Measurements from ENCODE around the gene CNRIP1.
A peak's percentile ranks its signal among the peaks of the same experiment; 100 is the strongest.

The CNRIP1 gene

DNA sequence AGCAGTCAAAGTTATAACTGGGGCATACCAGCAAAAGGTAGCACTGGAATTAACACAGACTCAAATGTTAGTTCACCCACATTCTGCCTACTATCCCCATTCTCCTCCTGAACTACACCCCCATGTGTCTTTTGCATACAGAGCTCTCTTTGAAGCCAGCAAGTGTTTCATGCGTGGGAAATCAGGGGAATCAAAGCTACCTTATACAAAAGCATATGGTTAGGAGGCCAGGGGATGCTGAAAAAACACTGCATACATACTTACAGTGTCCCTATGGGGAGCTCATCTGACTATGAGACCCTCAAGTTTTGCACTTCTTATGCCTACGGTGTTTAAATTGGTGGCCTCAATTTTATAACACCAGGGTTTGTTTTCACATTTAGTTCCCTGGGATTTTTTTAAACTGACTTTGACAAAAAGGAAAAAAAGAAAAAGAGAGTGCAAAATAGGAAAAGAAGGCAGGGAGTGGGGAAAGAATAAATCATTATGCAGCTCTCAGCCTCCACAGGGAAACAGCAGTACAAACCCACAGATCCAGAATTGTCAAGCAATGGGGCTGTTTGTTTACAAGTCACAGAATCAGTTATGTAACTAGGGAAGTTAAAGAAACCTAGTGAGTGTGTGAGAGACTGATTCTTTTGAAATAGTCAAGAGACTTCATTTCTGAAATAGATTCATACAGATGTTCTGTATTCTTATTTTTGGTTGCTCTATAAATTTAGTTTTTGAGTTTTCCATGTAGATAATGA lies 47.3 kb downstream of the CNRIP1 start:
- H3K36me3 ChIP-seq (ENCODE audit: control insufficient read depth, insufficient read depth, low read length, severe bottlenecking), result no peaks in the 10 kb centered on the region
- no peak for DNase-seq (ENCODE audit: low read depth)
- no peaks in the 10 kb centered on the region for H3K4me1 ChIP-seq (ENCODE audit: control insufficient read depth, insufficient read depth, low read length)
- no peak overlapping the region for H3K4me3 ChIP-seq (ENCODE audit: low read length)
- H3K9ac ChIP-seq (ENCODE audit: low read length), result no peak overlapping the region
- H3K9me3 ChIP-seq (ENCODE audit: control insufficient read depth, low read length), result no peaks in the 10 kb centered on the region
- no peaks in the 10 kb centered on the region for H3K27me3 ChIP-seq (replicated peaks; ENCODE audit: control insufficient read depth, insufficient read depth, low read length)

DNA sequence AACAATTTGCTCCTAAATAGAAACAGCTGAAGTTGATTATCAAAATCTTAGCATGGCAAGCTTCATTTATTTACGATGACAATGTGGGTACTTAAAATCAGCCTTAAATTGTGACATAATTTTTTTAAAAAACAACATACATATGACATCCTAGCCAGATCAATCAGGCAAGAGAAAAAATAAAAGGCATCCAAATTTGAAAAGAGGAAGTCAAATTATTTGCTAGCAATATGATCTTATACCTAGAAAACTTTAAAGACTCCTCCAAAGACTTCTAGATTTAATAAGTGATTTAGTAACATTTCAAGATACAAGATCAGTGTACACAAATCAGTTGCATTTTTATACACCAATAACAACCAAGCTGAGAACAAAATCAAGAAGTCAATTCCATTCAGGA lies 53.1 kb downstream of the CNRIP1 start:
- DNase-seq (ENCODE audit: low read depth), result no peak
- no peaks in the 10 kb centered on the region for H3K36me3 ChIP-seq (ENCODE audit: control insufficient read depth, insufficient read depth, low read length, severe bottlenecking)
- no peak overlapping the region for H3K4me3 ChIP-seq (ENCODE audit: low read length)
- no peaks in the 10 kb centered on the region for H3K9me3 ChIP-seq (ENCODE audit: control insufficient read depth, low read length)
- H3K4me1 ChIP-seq (ENCODE audit: control insufficient read depth, insufficient read depth, low read length), result no peaks in the 10 kb centered on the region
- H3K27me3 ChIP-seq (replicated peaks; ENCODE audit: control insufficient read depth, insufficient read depth, low read length), result no peaks in the 10 kb centered on the region
- H3K9ac ChIP-seq (ENCODE audit: low read length), result no peak overlapping the region

DNA sequence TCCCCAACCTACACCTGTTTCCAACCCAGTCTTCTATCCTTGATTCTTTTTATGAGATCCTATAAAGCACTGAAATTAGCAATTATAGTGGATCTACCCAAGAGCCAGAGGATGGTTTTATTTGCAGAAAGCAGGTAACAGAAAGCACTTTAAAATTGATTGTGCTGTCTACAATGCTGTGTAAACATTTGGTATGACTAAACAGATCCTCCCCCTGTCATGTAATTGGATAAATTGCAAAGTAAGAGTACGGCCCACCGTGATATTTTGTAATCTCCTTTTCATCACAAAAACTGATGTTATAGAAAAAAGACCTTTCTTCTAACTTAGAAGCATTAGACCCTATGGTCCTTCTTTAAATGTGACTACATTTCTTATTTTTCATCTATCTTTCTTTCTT lies 56.1 kb downstream of the CNRIP1 start:
- no peak overlapping the region for H3K9ac ChIP-seq (ENCODE audit: low read length)
- DNase-seq (ENCODE audit: low read depth), result no peak
- H3K4me3 ChIP-seq (ENCODE audit: low read length), result no peak overlapping the region
- no peaks in the 10 kb centered on the region for H3K36me3 ChIP-seq (ENCODE audit: control insufficient read depth, insufficient read depth, low read length, severe bottlenecking)
- H3K27me3 ChIP-seq (replicated peaks; ENCODE audit: control insufficient read depth, insufficient read depth, low read length), result no peaks in the 10 kb centered on the region
- H3K9me3 ChIP-seq (ENCODE audit: control insufficient read depth, low read length), result no peaks in the 10 kb centered on the region
- peaks cover 6% of the 10 kb centered on the region for H3K4me1 ChIP-seq (ENCODE audit: control insufficient read depth, insufficient read depth, low read length)

DNA sequence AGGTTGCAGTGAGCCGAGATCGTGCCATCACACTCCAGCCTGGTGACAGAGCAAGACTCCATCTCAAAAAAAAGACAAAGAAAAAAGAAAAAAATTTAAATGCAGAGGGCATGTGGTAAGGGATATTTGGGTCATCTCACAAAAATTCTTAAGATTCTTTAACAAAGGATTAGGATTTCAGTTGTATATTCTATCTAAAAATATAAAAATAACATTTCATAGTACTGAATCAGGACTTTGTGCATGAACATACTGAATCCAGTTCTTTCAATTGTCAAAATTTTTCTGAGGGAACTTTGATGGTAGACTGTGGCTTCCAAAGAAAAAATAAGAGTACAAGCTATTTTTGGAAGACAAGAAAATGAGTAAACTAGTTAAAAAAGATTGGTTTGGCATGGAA lies 60.9 kb downstream of the CNRIP1 start:
- peak; percentile 49 for DNase-seq (ENCODE audit: low read depth)
- no peaks in the 10 kb centered on the region for H3K27me3 ChIP-seq (replicated peaks; ENCODE audit: control insufficient read depth, insufficient read depth, low read length)
- H3K9me3 ChIP-seq (ENCODE audit: control insufficient read depth, low read length), result no peaks in the 10 kb centered on the region
- peaks cover 23% of the 10 kb centered on the region for H3K4me1 ChIP-seq (ENCODE audit: control insufficient read depth, insufficient read depth, low read length)
- H3K4me3 ChIP-seq (ENCODE audit: low read length), result no peak overlapping the region
- no peaks in the 10 kb centered on the region for H3K36me3 ChIP-seq (ENCODE audit: control insufficient read depth, insufficient read depth, low read length, severe bottlenecking)
- H3K9ac ChIP-seq (ENCODE audit: low read length), result no peak overlapping the region

DNA sequence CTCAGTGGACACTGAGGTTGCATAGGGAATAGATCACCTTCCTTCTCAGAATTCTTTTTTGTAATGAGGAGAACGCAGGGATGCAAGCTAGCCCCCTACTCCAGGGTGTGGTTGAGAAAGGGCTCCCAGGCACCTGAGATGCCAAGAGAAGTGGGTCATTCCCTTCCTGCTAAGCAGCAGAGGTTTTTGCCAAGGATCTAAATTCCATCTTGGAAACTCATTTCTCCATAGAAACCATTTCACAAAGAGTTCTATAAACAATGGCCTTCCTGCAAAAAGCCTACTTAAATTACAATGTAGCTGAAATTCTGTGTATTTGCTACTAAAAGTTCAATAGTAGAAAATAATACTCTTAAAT lies 63.7 kb downstream of the CNRIP1 start:
- no peaks in the 10 kb centered on the region for H3K9me3 ChIP-seq (ENCODE audit: control insufficient read depth, low read length)
- no peak overlapping the region for H3K4me3 ChIP-seq (ENCODE audit: low read length)
- no peaks in the 10 kb centered on the region for H3K36me3 ChIP-seq (ENCODE audit: control insufficient read depth, insufficient read depth, low read length, severe bottlenecking)
- no peaks in the 10 kb centered on the region for H3K27me3 ChIP-seq (replicated peaks; ENCODE audit: control insufficient read depth, insufficient read depth, low read length)
- DNase-seq (ENCODE audit: low read depth), result peak; percentile 72
- peaks cover 23% of the 10 kb centered on the region for H3K4me1 ChIP-seq (ENCODE audit: control insufficient read depth, insufficient read depth, low read length)
- no peak overlapping the region for H3K9ac ChIP-seq (ENCODE audit: low read length)

DNA sequence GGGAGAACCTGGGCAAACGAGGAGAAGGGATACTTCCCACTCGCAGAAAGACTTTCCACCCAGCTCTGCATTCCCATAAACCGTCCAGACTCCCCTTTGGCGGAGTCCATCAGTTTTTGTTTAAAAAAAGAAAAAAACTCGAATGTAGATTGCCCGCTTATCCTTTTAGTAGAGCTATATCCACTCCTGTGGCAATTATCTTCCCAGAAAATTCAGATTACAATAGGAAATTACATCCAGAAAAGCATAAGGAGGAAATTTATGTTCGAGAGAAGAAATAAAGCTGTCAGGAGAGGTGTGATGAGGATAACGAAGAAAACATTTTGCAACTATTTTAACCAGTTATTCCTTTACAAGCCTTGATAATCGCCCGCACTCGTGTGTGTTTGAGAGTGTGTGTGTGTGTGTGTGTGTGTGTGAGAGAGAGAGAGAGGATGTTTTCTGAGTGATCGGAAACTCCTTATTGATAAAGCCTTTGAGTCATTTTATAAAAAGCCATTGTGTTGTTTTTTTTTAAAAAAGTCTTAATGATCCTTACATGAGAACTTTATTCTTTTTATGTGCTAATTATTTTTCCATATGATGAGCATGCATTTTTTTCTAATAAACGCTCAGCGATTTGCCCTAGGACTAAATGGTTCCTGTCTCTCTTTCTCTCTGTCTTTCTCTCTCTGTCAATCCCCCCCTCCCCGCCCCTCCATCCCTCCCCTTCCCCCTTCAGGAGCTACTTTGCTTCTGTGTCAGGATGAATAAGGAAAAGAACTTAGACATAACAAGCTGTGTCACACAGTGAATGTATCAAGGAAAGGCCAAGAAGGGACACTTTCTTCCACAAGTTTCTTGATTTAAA lies 66.3 kb downstream of the CNRIP1 start:
- H3K36me3 ChIP-seq (ENCODE audit: control insufficient read depth, insufficient read depth, low read length, severe bottlenecking), result no peaks in the 10 kb centered on the region
- peak overlapping the region; percentile 100 for H3K4me3 ChIP-seq (ENCODE audit: low read length)
- no peaks in the 10 kb centered on the region for H3K27me3 ChIP-seq (replicated peaks; ENCODE audit: control insufficient read depth, insufficient read depth, low read length)
- no peaks in the 10 kb centered on the region for H3K9me3 ChIP-seq (ENCODE audit: control insufficient read depth, low read length)
- DNase-seq (ENCODE audit: low read depth), result peak; percentile 52
- H3K9ac ChIP-seq (ENCODE audit: low read length), result peak overlapping the region; percentile 99
- H3K4me1 ChIP-seq (ENCODE audit: control insufficient read depth, insufficient read depth, low read length), result peaks cover 40% of the 10 kb centered on the region

DNA sequence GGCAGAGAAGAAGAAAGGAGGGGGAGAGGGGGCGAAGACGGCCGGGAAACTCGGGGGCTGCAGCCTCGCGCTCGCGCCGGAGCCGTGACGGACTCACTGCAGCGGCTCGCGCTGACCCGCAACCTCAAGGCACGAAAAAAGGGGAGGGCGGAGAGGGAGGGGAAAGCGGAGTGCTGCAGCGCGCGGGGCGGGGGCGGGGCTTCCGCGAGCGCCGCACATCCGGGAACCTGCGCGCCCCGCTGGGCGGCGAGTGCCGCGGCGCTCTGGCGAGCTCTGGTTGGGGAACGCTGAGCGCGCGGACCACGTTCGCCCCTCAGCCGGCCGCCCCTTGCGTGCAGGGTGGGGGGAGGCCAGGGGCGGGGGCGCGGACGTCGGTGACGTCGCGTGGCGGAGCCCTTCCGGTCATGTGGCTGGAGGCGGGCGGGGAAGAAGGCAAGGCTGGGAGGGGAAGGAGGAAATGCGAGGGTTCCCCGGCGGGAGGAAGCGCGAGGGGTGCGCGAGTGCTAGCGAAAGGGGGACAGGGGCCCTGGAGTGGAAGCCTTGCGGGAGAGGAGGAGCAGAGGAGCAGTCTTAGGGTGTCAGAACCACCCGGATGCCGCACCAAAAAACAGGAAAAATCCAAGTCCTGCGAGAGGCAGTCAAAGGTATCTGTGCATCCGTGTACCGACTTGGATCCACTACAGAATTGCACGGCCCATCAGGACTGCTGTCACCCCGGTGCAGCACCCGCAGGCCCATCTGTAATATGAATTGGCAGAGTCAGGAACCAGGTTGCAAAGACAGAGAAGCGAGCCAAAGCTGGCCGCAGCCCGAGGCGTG lies 67.1 kb downstream of the CNRIP1 start, which contains the start of gene PPP3R1:
PPP3R1 (minus strand) TSS at position 133 of the 819 bp plus-strand sequence. CDS start 405 bp downstream, outside the sequence.
- DNase-seq (ENCODE audit: low read depth), result peak; percentile 98
- peak within 1 kb of the TSS; percentile 100 for H3K4me3 ChIP-seq (ENCODE audit: low read length)

DNA sequence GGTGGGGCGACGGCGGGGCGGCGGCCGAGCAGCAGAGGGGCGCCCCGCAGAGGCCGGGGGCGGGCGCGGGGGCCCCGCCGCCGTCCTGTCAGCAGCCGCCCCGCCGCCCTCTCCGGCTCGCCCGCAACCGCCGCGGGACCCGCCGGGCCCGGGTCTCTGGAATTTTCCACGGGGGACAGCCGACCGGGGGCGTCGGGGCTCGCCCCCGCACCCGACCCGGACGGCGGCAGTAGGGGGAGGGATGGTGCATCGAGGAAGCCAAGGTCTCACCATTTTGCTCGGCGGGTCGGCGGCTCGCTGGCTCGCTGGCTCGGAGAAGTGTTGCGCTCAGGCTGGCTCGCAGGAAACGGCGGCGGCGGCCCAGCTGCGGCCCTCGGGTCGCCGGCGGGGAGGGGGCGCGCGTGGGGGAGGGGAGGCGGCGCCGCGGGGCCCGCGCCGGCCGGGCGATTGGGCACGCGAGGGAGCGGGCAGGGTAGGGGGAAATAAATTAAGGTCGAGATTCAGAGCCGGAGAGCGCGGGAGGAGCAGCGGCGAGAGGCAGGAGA lies 67.8 kb downstream of the CNRIP1 start:
- H3K4me1 ChIP-seq (ENCODE audit: control insufficient read depth, insufficient read depth, low read length), result peaks cover 49% of the 10 kb centered on the region
- H3K4me3 ChIP-seq (ENCODE audit: low read length), result peak overlapping the region; percentile 97
- peak overlapping the region; percentile 94 for H3K9ac ChIP-seq (ENCODE audit: low read length)
- peak; percentile 69 for DNase-seq (ENCODE audit: low read depth)
- H3K9me3 ChIP-seq (ENCODE audit: control insufficient read depth, low read length), result no peaks in the 10 kb centered on the region
- H3K36me3 ChIP-seq (ENCODE audit: control insufficient read depth, insufficient read depth, low read length, severe bottlenecking), result no peaks in the 10 kb centered on the region
- no peaks in the 10 kb centered on the region for H3K27me3 ChIP-seq (replicated peaks; ENCODE audit: control insufficient read depth, insufficient read depth, low read length)

More for the DNA sequence above, 67.1 kb downstream of the CNRIP1 start, which contains the start of gene PPP3R1:
- peaks cover 42% of the 10 kb centered on the region for H3K4me1 ChIP-seq (ENCODE audit: control insufficient read depth, insufficient read depth, low read length)
- no peaks in the 10 kb centered on the region for H3K27me3 ChIP-seq (replicated peaks; ENCODE audit: control insufficient read depth, insufficient read depth, low read length)
- no peaks in the 10 kb centered on the region for H3K9me3 ChIP-seq (ENCODE audit: control insufficient read depth, low read length)
- H3K9ac ChIP-seq (ENCODE audit: low read length), result peak within 1 kb of the TSS; percentile 99
- no peaks in the 10 kb centered on the region for H3K36me3 ChIP-seq (ENCODE audit: control insufficient read depth, insufficient read depth, low read length, severe bottlenecking)

DNA sequence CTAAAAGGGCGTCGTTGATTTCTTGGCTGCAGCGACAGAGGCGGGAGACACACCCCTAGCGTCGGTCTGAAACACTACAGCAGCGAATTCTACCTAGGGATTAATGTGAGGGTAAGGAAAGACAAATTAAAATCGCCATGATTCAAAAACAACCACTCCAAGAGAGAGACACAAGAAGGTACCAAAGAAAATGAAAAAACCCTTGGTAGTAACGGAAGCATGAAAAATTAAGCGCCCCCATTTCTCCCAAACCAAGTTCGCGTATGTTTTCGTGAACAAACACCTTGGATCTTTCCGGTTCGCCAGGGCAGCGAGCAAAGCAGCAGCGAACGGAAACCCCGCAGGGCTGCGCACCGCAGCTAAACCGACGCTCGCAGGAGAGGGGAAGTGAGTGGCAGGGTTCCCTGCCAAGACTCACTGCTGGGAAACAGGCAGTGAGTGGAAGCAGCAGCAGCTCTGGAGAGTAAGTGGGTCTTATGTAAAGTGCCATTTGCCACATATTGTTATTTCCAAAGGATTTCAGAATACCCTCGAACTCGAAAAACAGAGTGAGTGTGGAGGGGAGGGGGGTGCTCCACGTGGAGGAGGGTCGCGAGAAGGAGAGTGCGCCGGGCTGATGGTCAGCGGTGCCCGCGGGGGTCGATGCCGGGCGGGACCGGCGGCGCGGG lies 68.4 kb downstream of the CNRIP1 start:
- no peaks in the 10 kb centered on the region for H3K9me3 ChIP-seq (ENCODE audit: control insufficient read depth, low read length)
- H3K27me3 ChIP-seq (replicated peaks; ENCODE audit: control insufficient read depth, insufficient read depth, low read length), result no peaks in the 10 kb centered on the region
- H3K4me1 ChIP-seq (ENCODE audit: control insufficient read depth, insufficient read depth, low read length), result peaks cover 45% of the 10 kb centered on the region
- peak; percentile 93 for DNase-seq (ENCODE audit: low read depth)
- peak overlapping the region; percentile 94 for H3K9ac ChIP-seq (ENCODE audit: low read length)
- no peaks in the 10 kb centered on the region for H3K36me3 ChIP-seq (ENCODE audit: control insufficient read depth, insufficient read depth, low read length, severe bottlenecking)
- peak overlapping the region; percentile 97 for H3K4me3 ChIP-seq (ENCODE audit: low read length)

DNA sequence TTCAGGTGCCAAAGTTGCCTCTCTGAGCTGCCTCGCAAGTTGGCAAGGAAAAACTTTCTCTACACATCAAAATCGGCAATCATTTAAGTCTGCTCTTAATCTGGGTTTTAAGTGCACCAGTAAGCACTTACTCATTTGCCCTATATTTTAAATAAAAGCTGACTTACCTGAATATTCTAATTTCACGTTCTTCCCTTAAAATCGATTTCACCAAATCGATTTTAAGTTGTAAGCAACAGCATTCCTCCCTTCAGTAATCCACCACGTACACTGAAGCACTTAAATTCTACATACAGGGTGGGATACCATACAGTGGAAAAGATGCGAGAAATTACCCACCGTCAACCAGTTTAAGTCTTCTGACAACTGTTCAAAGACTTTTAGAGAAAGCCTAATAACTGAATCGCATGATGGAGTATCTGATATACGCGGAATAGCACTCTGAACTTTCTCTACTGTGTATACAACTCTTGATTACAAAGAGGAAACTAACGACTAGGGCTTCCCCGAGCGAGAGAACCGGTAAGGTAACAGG lies 69.0 kb downstream of the CNRIP1 start:
- peaks cover 41% of the 10 kb centered on the region for H3K4me1 ChIP-seq (ENCODE audit: control insufficient read depth, insufficient read depth, low read length)
- no peak for DNase-seq (ENCODE audit: low read depth)

More for the DNA sequence above, 69.0 kb downstream of the CNRIP1 start:
- peak overlapping the region; percentile 97 for H3K4me3 ChIP-seq (ENCODE audit: low read length)
- no peaks in the 10 kb centered on the region for H3K36me3 ChIP-seq (ENCODE audit: control insufficient read depth, insufficient read depth, low read length, severe bottlenecking)
- no peaks in the 10 kb centered on the region for H3K27me3 ChIP-seq (replicated peaks; ENCODE audit: control insufficient read depth, insufficient read depth, low read length)
- H3K9me3 ChIP-seq (ENCODE audit: control insufficient read depth, low read length), result no peaks in the 10 kb centered on the region
- H3K9ac ChIP-seq (ENCODE audit: low read length), result peak overlapping the region; percentile 94

Measured in adipocyte (in vitro differentiated cells).